ENCODE data around the gene RAB19. TPM values are rescaled to one million over a fixed set of nuclear protein-coding genes. Genes with fewer than 3 reads are reported as not detected.

RAB19 gene
- total and polyA plus RNA-seq, 10 of the 15 experiments (the other 5 are each of a cell fraction or from before 2014, with no cell fraction given): 0.14 to 1.0 (median 0.23) TPM; not detected in 5

DNA sequence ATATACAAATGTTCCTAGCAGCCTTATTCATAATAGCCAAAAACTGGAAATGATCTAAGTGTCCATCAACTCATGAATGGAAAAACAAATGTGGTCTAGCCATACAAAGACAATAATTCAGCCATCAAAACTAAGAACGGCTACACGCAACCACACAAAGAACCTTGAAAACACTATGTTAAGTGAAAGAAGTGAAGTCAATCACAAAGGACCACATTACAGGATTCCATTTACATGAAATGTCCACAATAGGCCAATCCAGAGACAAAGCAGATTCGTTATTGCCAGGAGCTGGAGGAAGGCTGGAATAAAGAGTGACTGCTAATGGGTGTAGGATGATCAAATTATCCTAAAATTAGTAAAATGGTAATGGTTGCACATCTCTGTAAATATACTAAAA lies 54.3 kb downstream of the RAB19 start:
- no peaks in the 10 kb centered on the region for H3K4me1 ChIP-seq (ENCODE audit: control insufficient read depth, insufficient read depth, low read length)
- no peak overlapping the region for H2AFZ ChIP-seq (ENCODE audit: control insufficient read depth, low read depth, low read length)
- ATAC-seq (no peak), DNase-seq (ENCODE audit: low read depth, low spot score) (no peak), FAIRE-seq (no peak)
- no peak overlapping the region for H3K27ac ChIP-seq (ENCODE audit: control insufficient read depth, insufficient read depth)
- WGBS (ENCODE audit: insufficient coverage, insufficient replicate concordance, low lambda C conversion rate, missing lambda C conversion rate): 100% methylated on average over 3 of the region's 3 CpGs
- ChIA-PET CTCF (no interaction called here), RAD21 (ENCODE audit: unreplicated experiment) (no interaction called here), SMC1A (ENCODE audit: uncharacterized antibody, unreplicated experiment) (no interaction called here), POLR2A (no interaction called here)
- H3K9me3 ChIP-seq (replicated peaks; ENCODE audit: control insufficient read depth, insufficient read depth, low read length): no peaks in the 10 kb centered on the region
- intact Hi-C loops (cut with micrococcal nuclease; ENCODE audit: unreplicated experiment): no loop called here
- no peak overlapping the region for H3K9ac ChIP-seq (ENCODE audit: control insufficient read depth, insufficient read depth, low read length)
- H3K27me3 ChIP-seq (replicated peaks in 1 of 2; ENCODE audit: control insufficient read depth in 2 of 2, insufficient read depth in 2 of 2, low read length in 1 of 2): no peaks in the 10 kb centered on the region
- no peak overlapping the region for H3K4me3 ChIP-seq
- H3K79me2 ChIP-seq (ENCODE audit: control insufficient read depth, insufficient read depth, low read length): no peaks in the 10 kb centered on the region
- H3K36me3 ChIP-seq (ENCODE audit: control insufficient read depth in 2 of 2, insufficient read depth in 2 of 2, low read length in 1 of 2): peaks cover 8 to 24% of the 10 kb centered on the region in 2 experiments
- no TSS peak for BruUV-seq (replicated peaks)
- in situ Hi-C loops (cut with MboI): no loop called here
- no peaks in the 10 kb centered on the region for H4K20me1 ChIP-seq (ENCODE audit: control insufficient read depth, insufficient read depth)
- no peak overlapping the region for H3K4me2 ChIP-seq (ENCODE audit: control insufficient read depth, insufficient read depth)
- TF ChIP-seq, protein P1, sequence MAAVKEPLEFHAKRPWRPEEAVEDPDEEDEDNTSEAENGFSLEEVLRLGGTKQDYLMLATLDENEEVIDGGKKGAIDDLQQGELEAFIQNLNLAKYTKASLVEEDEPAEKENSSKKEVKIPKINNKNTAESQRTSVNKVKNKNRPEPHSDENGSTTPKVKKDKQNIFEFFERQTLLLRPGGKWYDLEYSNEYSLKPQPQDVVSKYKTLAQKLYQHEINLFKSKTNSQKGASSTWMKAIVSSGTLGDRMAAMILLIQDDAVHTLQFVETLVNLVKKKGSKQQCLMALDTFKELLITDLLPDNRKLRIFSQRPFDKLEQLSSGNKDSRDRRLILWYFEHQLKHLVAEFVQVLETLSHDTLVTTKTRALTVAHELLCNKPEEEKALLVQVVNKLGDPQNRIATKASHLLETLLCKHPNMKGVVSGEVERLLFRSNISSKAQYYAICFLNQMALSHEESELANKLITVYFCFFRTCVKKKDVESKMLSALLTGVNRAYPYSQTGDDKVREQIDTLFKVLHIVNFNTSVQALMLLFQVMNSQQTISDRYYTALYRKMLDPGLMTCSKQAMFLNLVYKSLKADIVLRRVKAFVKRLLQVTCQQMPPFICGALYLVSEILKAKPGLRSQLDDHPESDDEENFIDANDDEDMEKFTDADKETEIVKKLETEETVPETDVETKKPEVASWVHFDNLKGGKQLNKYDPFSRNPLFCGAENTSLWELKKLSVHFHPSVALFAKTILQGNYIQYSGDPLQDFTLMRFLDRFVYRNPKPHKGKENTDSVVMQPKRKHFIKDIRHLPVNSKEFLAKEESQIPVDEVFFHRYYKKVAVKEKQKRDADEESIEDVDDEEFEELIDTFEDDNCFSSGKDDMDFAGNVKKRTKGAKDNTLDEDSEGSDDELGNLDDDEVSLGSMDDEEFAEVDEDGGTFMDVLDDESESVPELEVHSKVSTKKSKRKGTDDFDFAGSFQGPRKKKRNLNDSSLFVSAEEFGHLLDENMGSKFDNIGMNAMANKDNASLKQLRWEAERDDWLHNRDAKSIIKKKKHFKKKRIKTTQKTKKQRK (IDR thresholded peaks at IDR 0.05; ENCODE audit: low read depth, low read length): no peak
- TF ChIP-seq, protein P2, sequence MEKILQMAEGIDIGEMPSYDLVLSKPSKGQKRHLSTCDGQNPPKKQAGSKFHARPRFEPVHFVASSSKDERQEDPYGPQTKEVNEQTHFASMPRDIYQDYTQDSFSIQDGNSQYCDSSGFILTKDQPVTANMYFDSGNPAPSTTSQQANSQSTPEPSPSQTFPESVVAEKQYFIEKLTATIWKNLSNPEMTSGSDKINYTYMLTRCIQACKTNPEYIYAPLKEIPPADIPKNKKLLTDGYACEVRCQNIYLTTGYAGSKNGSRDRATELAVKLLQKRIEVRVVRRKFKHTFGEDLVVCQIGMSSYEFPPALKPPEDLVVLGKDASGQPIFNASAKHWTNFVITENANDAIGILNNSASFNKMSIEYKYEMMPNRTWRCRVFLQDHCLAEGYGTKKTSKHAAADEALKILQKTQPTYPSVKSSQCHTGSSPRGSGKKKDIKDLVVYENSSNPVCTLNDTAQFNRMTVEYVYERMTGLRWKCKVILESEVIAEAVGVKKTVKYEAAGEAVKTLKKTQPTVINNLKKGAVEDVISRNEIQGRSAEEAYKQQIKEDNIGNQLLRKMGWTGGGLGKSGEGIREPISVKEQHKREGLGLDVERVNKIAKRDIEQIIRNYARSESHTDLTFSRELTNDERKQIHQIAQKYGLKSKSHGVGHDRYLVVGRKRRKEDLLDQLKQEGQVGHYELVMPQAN (conservative IDR thresholded peaks at IDR 0.05): no peak
- no peak for TF ChIP-seq BHLHE40 (IDR thresholded peaks at IDR 0.05; ENCODE audit: borderline replicate concordance in 1 of 2, low read depth in 2 of 2, low read length in 1 of 2)
- no peak for TF ChIP-seq MEF2A (IDR thresholded peaks at IDR 0.05; ENCODE audit: insufficient read depth, low read depth, low read length)
- TF ChIP-seq, protein P3, sequence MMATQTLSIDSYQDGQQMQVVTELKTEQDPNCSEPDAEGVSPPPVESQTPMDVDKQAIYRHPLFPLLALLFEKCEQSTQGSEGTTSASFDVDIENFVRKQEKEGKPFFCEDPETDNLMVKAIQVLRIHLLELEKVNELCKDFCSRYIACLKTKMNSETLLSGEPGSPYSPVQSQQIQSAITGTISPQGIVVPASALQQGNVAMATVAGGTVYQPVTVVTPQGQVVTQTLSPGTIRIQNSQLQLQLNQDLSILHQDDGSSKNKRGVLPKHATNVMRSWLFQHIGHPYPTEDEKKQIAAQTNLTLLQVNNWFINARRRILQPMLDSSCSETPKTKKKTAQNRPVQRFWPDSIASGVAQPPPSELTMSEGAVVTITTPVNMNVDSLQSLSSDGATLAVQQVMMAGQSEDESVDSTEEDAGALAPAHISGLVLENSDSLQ (IDR thresholded peaks at IDR 0.05): no peak
- TF ChIP-seq POU2F2 (IDR thresholded peaks at IDR 0.05; ENCODE audit: borderline replicate concordance, low read depth, low read length): no peak
- TF ChIP-seq, protein P4, sequence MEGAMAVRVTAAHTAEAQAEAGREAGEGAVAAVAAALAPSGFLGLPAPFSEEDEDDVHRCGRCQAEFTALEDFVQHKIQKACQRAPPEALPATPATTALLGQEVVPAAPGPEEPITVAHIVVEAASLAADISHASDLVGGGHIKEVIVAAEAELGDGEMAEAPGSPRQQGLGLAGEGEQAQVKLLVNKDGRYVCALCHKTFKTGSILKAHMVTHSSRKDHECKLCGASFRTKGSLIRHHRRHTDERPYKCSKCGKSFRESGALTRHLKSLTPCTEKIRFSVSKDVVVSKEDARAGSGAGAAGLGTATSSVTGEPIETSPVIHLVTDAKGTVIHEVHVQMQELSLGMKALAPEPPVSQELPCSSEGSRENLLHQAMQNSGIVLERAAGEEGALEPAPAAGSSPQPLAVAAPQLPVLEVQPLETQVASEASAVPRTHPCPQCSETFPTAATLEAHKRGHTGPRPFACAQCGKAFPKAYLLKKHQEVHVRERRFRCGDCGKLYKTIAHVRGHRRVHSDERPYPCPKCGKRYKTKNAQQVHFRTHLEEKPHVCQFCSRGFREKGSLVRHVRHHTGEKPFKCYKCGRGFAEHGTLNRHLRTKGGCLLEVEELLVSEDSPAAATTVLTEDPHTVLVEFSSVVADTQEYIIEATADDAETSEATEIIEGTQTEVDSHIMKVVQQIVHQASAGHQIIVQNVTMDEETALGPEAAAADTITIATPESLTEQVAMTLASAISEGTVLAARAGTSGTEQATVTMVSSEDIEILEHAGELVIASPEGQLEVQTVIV (IDR thresholded peaks at IDR 0.05; ENCODE audit: borderline replicate concordance, partially characterized antibody): no peak
- TF ChIP-seq HCFC1 (IDR thresholded peaks at IDR 0.05; ENCODE audit: low read length): no peak
- no peak for TF ChIP-seq POLR2A (IDR thresholded peaks at IDR 0.05; ENCODE audit: low read depth, low read length)
- TF ChIP-seq, protein P5, sequence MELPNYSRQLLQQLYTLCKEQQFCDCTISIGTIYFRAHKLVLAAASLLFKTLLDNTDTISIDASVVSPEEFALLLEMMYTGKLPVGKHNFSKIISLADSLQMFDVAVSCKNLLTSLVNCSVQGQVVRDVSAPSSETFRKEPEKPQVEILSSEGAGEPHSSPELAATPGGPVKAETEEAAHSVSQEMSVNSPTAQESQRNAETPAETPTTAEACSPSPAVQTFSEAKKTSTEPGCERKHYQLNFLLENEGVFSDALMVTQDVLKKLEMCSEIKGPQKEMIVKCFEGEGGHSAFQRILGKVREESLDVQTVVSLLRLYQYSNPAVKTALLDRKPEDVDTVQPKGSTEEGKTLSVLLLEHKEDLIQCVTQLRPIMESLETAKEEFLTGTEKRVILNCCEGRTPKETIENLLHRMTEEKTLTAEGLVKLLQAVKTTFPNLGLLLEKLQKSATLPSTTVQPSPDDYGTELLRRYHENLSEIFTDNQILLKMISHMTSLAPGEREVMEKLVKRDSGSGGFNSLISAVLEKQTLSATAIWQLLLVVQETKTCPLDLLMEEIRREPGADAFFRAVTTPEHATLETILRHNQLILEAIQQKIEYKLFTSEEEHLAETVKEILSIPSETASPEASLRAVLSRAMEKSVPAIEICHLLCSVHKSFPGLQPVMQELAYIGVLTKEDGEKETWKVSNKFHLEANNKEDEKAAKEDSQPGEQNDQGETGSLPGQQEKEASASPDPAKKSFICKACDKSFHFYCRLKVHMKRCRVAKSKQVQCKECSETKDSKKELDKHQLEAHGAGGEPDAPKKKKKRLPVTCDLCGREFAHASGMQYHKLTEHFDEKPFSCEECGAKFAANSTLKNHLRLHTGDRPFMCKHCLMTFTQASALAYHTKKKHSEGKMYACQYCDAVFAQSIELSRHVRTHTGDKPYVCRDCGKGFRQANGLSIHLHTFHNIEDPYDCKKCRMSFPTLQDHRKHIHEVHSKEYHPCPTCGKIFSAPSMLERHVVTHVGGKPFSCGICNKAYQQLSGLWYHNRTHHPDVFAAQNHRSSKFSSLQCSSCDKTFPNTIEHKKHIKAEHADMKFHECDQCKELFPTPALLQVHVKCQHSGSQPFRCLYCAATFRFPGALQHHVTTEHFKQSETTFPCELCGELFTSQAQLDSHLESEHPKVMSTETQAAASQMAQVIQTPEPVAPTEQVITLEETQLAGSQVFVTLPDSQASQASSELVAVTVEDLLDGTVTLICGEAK (IDR thresholded peaks at IDR 0.05; ENCODE audit: borderline replicate concordance): no peak
- TF ChIP-seq NR2C1 (IDR thresholded peaks at IDR 0.05): no peak
